GDM1 (cell line): ENCODE data around the gene ARHGAP42.
"Not testable (repeated sequence)": the region's sequence is repeated elsewhere in the genome, so short reads cannot be mapped to it uniquely, and the experiment has no call there.

ENCODE experiments used
- DNase-seq: peaks from one replicate; lab custom pipeline; 2025; lab: John Stamatoyannopoulos, UW

Gene ARHGAP42

DNA sequence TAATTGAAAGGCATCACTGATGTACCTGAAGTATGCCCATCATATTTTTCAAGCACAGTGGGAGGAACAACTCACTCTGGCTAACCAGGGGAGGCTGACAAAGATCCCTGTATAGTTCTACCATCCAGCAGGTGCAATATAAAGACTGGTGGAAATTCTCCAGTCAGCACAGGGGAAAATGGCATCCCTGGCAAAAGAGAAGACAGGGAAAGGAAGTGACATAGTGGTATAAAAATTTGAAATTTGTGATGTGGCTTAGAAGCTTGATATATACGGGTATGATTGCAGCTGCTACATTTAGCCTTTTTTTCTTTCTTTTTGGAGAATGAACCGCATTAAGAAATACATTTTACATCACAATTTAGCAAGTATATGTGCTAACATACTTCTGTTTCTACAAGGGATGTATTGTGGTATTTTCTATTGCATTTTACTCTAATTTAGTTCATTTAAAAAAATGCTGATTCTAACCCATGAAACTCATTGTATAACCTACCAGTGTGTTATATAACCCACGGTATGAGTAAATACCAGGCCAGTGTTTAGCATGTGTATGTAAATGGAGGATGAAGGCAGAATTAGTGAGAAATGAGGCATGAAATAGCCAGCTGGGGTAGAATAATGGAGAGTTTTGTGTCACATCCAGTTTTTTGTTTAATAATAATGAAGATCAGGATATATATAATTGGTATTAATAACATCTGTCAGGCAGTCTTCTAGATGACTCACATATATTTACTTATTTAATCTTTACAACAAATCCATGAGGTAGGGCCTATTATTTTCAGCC is 186.1 kb downstream of the ARHGAP42 start:
- no peak for DNase-seq

DNA sequence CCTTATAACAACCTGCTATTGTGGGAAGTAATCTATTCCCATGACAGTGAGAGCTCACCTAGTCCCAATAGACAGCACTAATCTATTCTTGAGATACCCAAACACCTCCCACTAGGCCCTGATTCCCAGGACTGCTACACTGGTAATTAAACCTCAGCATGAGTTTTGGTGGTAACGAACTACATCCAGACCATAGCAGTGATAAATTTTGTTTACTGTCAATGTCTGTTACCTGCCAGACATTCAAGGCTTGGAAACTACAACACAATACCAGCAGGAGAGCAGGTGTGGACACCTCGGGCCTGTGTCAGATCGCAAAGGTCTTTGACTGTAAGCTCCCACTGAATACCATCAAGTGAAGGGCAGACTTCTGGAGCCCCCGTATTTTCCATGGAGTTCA is 187.1 kb downstream of the ARHGAP42 start:
- DNase-seq = no peak

DNA sequence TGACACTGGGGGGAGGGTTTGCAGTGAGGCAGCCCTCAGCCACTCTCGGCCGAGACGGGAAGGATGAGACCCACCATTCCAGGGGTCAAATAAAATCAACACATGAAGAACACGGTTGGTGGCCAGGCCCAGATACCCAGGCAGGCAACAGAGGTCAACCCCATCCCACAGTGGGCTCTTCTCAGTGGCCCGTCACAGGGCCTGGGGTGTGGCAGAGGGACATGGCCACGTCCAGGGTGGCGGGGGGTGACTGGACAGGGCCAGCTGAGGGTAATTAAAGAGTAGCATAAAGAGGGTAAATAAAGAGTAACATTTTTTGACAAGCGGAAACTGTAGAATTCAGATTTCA is 188.4 kb downstream of the ARHGAP42 start:
- no peak for DNase-seq

DNA sequence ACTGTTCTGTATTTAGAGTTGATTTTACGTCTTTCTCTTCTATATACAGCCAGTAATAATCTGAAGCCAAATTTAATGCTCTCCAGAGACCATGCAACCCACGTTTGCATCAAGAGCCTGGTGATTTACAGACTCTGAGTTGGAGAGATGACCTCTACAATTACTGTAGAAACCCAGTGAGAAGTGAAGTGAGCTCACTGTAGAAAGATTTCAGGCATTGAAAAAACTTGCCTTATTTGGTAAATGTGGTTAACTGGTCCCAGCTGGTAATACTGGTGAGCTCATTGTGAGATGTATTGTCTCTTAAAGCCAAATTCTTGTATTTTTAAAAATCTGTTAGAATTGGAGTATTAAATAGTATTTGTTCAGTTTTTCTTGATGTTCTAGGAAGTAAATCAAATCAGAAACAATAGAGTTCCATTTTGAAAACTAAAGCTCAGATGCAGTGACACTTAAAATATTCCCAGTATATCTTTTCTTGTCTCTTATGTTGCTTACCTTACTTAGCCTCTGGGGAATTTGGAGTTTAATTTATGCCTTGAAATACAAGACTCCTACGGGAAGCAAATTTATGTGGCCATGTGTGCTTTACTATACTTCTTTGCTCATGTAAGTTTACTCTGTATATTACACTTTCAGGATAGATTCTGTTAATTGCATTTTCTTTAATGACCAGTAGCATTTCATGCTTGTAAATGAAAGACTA is 189.9 kb downstream of the ARHGAP42 start:
- no peak for DNase-seq

DNA sequence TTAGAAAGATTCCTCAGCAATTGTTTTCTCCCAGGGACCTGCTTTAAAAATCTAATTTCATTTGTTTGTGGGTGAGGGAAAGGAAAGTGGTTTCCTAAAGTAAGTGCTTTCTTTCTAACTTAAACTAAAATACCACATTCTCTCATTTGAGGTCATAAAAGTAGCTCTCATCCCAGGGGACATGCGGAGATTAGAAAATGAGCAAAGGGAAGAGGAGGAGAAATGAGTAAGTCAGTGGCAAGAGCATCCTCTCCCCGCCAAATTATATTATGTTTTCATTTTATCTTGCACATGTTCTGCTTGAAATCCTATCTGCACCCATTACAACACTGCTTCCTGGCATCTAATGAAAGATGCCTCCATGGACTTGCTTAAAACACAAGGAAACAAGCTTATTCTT is 191.4 kb downstream of the ARHGAP42 start:
- DNase-seq = no peak

- DNase-seq = no peak
Observed at GRCh38 chr11:100882957-100883356, 195.9 kb downstream of the ARHGAP42 start.

DNA sequence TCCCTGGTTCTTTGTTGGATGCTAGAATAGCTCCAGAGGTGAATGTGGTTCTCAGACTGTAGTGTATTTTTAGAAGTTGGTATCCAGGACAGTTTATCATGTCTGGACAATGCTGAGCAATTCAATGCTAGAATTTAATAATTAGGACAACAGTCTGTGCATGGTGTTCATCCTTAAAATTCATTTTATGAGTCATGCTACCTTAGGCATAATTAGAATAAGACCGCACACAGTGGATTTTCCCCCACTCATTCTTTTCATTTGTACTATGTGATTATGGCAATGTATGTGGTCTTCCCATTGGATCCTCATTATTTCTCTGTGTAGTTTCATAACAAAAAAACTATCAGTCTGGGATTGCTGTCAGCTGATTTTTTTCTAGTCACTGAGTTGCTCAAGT is 196.7 kb downstream of the ARHGAP42 start:
- DNase-seq = no peak

- no peak for DNase-seq
Observed at GRCh38 chr11:100887659-100888058, 200.6 kb downstream of the ARHGAP42 start.

DNA sequence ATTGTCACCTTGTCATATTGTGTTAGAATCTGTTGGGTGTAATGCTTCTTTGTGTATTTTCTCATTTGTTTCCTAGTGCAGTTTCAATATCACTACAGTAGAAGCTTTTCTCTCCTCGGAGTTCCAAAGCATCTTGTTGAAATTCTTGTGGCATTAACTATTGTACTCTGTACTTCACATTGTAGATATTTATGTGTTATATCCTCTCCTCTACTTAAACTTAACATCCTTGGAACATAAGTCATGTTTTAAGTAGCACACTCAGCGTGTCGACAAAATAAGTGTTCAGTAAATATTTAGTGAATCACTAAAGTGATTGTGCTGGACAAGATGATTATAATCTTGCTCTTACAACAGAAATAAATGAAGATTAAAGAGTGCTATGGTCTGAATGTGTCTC is 201.7 kb downstream of the ARHGAP42 start:
- DNase-seq = no peak

GRCh38 chr11:100889758-100890157 is 202.7 kb downstream of the ARHGAP42 start:
- DNase-seq = no peak

- DNase-seq = no peak
Observed at GRCh38 chr11:100890789-100891188, 203.7 kb downstream of the ARHGAP42 start.

DNA sequence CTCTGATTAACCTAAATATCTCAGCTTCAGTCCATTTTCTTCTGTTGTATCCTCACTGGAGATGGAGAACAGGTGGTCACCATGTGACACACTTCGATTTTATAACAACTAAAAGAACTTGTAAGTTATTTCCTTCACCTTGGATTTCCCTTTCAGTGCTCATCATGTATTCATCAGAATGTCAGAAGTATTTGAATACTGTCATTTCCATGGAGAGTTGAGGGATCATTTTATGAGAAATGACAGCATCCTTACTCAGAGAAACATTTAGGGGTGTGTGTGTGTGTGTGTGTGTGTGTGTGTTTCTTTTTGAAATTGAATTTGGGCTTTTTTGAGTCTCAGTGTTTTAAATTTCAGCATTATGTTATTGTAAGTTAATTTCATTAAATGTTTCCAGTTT is 205.8 kb downstream of the ARHGAP42 start:
- DNase-seq = no peak

DNA sequence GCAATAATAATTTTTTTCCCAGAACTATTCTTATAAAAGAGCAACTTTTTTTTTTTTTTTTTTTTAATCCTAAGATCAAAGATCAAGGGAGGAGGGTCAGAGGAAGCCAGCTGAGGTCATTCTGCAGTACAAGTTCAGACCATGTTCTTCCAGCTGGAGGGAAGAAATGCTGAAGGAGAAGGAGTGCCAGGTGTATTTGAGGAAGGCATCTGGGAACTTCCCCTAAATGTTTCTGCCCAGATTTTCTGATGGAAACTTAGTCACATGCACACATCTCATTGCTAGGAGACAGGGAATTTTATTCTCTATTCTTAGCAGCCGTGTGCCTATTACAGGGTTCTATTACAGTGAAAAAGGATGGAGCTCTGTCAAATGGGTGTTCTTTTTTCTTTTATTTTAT is 208.4 kb downstream of the ARHGAP42 start:
- DNase-seq = no peak

- not testable (repeated sequence) for DNase-seq
Observed at GRCh38 chr11:100895976-100896375, 208.9 kb downstream of the ARHGAP42 start.

DNA sequence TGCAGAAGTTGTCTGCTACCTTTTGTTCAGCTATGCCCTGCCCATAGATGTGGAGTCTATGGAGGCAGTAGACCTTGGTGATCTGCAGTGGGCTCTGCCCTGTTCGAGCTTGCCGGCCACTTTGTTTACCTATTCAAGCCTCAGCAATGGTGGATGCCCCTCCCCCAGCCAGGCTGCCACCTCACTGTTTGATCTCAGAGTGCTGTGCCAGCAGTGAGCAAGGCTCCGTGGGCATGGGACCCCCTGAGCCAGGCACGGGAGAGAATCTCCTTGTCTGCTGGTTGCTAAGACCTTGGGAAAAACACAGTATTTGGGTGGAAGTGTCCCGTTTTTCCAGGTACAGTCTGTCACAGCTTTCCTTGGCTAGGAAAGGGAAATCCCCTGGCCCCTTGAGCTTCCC is 214.4 kb downstream of the ARHGAP42 start:
- not testable (repeated sequence) for DNase-seq

- no peak for DNase-seq
Observed at GRCh38 chr11:100902454-100903141, 215.5 kb downstream of the ARHGAP42 start.

GRCh38 chr11:100903284-100903683 is 216.2 kb downstream of the ARHGAP42 start:
- no peak for DNase-seq

GRCh38 chr11:100905684-100906083 is 218.6 kb downstream of the ARHGAP42 start:
- DNase-seq = no peak

DNA sequence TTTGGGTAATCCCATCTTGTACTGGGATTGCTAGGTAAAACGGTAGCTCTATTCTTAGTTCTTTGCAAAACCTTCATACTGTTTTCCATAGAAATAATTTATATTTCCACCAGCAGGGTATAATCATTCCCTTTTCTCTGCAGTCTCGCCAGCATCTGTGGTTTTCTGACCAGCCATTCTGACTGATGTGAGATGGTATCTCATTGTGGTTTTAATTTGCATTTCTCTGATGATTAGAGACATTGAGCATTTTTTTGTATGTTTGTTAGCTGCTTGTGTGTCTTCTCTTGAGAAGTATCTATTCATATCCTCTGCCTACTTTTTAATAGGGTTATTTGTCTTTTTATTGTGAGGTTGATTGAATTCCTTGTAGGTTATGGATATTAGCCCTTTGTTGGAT is 221.7 kb downstream of the ARHGAP42 start:
- DNase-seq = no peak

DNA sequence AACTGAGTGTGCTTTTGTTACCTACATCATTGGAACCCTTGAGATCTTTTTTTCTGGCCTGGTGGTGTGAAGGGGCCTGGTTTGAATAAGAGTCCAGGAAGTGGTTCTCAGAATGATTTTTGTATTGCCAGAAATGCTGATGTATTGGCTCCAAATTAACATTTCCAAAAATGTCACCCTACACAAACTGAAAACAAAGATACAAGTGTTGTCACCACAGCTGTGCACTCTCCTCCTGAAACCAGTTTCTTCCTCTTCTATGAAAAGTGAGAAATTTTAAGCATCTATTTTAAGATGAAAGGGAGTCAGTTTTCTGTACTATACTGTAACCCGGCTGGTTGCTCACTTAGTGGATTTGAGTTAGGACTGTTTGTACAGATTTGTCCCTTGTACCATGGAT is 223.7 kb downstream of the ARHGAP42 start:
- DNase-seq = no peak

- DNase-seq = no peak
Observed at GRCh38 chr11:100914415-100915110, 227.5 kb downstream of the ARHGAP42 start.
